GM23248 (cell line): ENCODE data around the gene VIPR2.

Source experiments
- EZH2 ChIP-seq: fragments of 200-600 bp; sonication (generic); IDR thresholded peaks from 2 replicates; pipeline ENCODE4 v1.6.1; 2018; ENCODE audit warnings: antibody characterized with exemption, mild to moderate bottlenecking; ENCODE audit not compliant: insufficient read depth, poor library complexity, severe bottlenecking
- EZH2phosphoT487 ChIP-seq: fragments of 200-600 bp; sonication (generic); IDR thresholded peaks from 2 replicates; pipeline ENCODE4 v1.6.1; 2018; ENCODE audit warnings: antibody characterized with exemption, moderate library complexity, mild to moderate bottlenecking, low read depth; ENCODE audit not compliant: insufficient read depth

GRCh38 chr7:159049266-159050025 is 95.2 kb downstream of the VIPR2 start:
- no peak for TF ChIP-seq EZH2
- TF ChIP-seq EZH2phosphoT487 = no peak
